Measurements from ENCODE around the gene FNDC10. TPM values are rescaled to one million over a fixed set of nuclear protein-coding genes. Genes with fewer than 3 reads are reported as not detected.
A peak's percentile ranks its signal among the peaks of the same experiment; 100 is the strongest.

FNDC10 gene
- total RNA-seq, 1 donor from 2014 or later: 2.5 TPM

DNA sequence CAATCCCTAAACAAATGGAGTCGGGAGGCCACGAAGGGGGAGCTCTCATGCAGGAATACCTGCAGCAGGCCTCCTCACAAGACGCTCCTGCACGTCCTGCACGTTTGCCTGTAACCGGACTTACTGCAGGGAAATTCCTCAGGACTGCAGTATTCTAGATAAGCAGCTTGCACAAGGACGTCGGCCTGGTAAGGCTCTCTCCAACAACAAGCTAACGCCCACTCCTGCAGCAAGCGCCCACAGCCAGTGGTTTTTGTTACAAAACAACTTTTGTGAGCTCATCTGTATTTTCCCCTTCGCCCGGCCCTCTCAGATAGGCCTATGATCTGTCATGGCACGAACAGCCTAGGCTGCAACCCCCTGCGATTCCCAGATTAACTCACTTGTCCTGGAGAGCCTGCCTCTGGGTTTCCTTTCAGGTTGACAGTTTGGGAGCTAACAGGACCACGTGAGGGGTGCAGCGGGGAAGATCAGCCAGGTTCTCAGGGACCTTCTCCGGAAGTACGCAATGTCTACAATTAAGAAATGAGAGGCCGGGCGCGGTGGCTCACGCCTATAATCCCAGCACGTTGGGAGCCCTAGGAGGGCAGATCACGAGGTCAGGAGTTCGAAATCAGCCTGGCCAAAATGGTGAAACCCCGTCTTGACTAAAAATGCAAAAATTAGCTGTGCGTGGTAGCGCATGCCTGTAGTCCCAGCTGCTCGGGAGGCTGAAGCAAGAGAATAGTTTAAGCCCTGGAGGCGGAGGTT is 14.4 kb upstream of the FNDC10 start:
- Mint-ChIP-seq H3K4me3 (peak overlapping the region; percentile 95), H3K9me3 (no peaks in the 10 kb centered on the region), H3K4me1 (peaks cover 26% of the 10 kb centered on the region), H3K27me3 (ENCODE audit: insufficient read depth, low read depth) (peaks cover 2% of the 10 kb centered on the region), H3K27ac (peak overlapping the region; percentile 86), H3K36me3 (peaks cover 8% of the 10 kb centered on the region)
- TF ChIP-seq EZH2phosphoT487 (IDR thresholded peaks at IDR 0.05): no peak
- TF ChIP-seq EZH2 (IDR thresholded peaks at IDR 0.05): no peak
- TF ChIP-seq, protein P1, sequence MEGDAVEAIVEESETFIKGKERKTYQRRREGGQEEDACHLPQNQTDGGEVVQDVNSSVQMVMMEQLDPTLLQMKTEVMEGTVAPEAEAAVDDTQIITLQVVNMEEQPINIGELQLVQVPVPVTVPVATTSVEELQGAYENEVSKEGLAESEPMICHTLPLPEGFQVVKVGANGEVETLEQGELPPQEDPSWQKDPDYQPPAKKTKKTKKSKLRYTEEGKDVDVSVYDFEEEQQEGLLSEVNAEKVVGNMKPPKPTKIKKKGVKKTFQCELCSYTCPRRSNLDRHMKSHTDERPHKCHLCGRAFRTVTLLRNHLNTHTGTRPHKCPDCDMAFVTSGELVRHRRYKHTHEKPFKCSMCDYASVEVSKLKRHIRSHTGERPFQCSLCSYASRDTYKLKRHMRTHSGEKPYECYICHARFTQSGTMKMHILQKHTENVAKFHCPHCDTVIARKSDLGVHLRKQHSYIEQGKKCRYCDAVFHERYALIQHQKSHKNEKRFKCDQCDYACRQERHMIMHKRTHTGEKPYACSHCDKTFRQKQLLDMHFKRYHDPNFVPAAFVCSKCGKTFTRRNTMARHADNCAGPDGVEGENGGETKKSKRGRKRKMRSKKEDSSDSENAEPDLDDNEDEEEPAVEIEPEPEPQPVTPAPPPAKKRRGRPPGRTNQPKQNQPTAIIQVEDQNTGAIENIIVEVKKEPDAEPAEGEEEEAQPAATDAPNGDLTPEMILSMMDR (IDR thresholded peaks at IDR 0.05): no peak
- H3K9me3 ChIP-seq (ENCODE audit: low read depth): no peaks in the 10 kb centered on the region
- peaks cover 30% of the 10 kb centered on the region for H3K79me2 ChIP-seq (ENCODE audit: low read depth)
- H3K4me2 ChIP-seq: peak overlapping the region; percentile 81
- no peaks in the 10 kb centered on the region for H3K36me3 ChIP-seq
- H3K4me1 ChIP-seq: peaks cover 11% of the 10 kb centered on the region
- H3F3A ChIP-seq (ENCODE audit: low read depth): peaks cover 19% of the 10 kb centered on the region
- no peak overlapping the region for H2AFZ ChIP-seq (replicated peaks)
- no peak for DNase-seq (ENCODE audit: low spot score)
- H4K20me1 ChIP-seq (ENCODE audit: low read depth): peaks cover 37% of the 10 kb centered on the region
- H3K27me3 ChIP-seq: no peaks in the 10 kb centered on the region
- H3K9ac ChIP-seq: peak overlapping the region; percentile 0
- no peak overlapping the region for H3K27ac ChIP-seq
- peak overlapping the region; percentile 92 for H3K4me3 ChIP-seq

DNA sequence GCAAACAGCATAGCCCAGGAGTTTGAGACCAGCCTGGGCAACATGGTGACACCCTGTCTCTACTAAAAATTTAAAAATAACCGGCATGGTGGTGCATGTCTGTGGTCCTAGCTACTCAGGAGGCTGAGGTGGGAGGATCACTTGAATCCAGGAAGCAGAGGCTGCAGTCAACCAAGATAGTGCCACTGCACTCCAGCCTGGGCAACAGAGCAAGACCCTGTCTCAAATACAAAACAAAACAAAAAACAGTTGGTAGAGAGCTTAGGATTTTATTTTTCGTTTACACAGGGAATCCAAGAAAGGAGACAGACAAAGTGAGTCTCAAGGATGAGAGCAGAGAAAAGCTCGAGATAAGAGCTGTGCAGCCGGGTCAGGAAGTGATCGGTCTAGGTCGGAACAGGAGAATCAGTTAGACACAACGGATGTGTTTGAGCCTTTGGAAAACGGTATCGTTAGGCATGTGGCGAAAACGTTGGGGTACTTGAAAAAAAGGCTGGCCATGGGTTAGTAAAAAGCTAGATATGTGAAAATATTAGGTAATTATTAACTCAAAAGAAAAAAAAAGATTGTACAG is 13.7 kb upstream of the FNDC10 start:
- Histone ChIP-seq H3K4me2 (peak overlapping the region; percentile 81), H2AFZ (replicated peaks) (no peak overlapping the region), H3K79me2 (ENCODE audit: low read depth) (peaks cover 30% of the 10 kb centered on the region), H3K36me3 (no peaks in the 10 kb centered on the region), H3K9ac (no peak overlapping the region), H3K27me3 (no peaks in the 10 kb centered on the region), H3K9me3 (ENCODE audit: low read depth) (no peaks in the 10 kb centered on the region), H4K20me1 (ENCODE audit: low read depth) (peaks cover 37% of the 10 kb centered on the region), H3K4me1 (peaks cover 11% of the 10 kb centered on the region), H3K4me3 (peak overlapping the region; percentile 92), H3K27ac (no peak overlapping the region), H3F3A (ENCODE audit: low read depth) (peaks cover 19% of the 10 kb centered on the region)
- H3K27me3 Mint-ChIP-seq (ENCODE audit: insufficient read depth, low read depth): peaks cover 2% of the 10 kb centered on the region
- DNase-seq (ENCODE audit: low spot score): no peak
- H3K4me3 Mint-ChIP-seq: peak overlapping the region; percentile 95
- H3K36me3 Mint-ChIP-seq: peaks cover 8% of the 10 kb centered on the region
- H3K4me1 Mint-ChIP-seq: peaks cover 26% of the 10 kb centered on the region
- no peak for TF ChIP-seq EZH2 (IDR thresholded peaks at IDR 0.05)
- no peak for TF ChIP-seq EZH2phosphoT487 (IDR thresholded peaks at IDR 0.05)
- TF ChIP-seq, protein P1 (IDR thresholded peaks at IDR 0.05): no peak
- no peak overlapping the region for H3K27ac Mint-ChIP-seq
- H3K9me3 Mint-ChIP-seq: no peaks in the 10 kb centered on the region

DNA sequence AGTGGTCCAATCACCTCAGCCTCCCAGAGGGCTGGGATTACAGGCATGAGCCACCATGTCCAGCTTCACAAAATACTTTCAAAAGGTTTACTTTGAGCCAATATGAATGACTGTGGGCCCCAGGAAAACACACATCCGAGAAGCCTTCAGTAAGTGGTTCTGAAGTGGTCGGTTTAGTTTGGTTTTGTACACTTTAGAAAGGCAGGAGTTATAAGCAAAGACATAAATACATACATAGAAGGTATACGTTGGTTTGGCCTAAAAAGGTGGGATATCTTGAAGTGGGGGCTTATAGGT is 12.1 kb upstream of the FNDC10 start:
- no peaks in the 10 kb centered on the region for H3K27me3 ChIP-seq
- H3K4me1 ChIP-seq: peaks cover 11% of the 10 kb centered on the region
- TF ChIP-seq, protein P1 (IDR thresholded peaks at IDR 0.05): no peak
- no peak for TF ChIP-seq EZH2 (IDR thresholded peaks at IDR 0.05)
- TF ChIP-seq EZH2phosphoT487 (IDR thresholded peaks at IDR 0.05): no peak
- Mint-ChIP-seq H3K4me1 (peaks cover 21% of the 10 kb centered on the region), H3K9me3 (no peaks in the 10 kb centered on the region), H3K27ac (peak overlapping the region; percentile 37), H3K27me3 (ENCODE audit: insufficient read depth, low read depth) (peaks cover 2% of the 10 kb centered on the region), H3K4me3 (no peak overlapping the region), H3K36me3 (peaks cover 6% of the 10 kb centered on the region)
- peaks cover 28% of the 10 kb centered on the region for H3K79me2 ChIP-seq (ENCODE audit: low read depth)
- H3K4me3 ChIP-seq: no peak overlapping the region
- H3K4me2 ChIP-seq: no peak overlapping the region
- peaks cover 19% of the 10 kb centered on the region for H3F3A ChIP-seq (ENCODE audit: low read depth)
- H4K20me1 ChIP-seq (ENCODE audit: low read depth): peaks cover 28% of the 10 kb centered on the region
- no peak overlapping the region for H3K27ac ChIP-seq
- H3K36me3 ChIP-seq: no peaks in the 10 kb centered on the region
- no peak overlapping the region for H3K9ac ChIP-seq
- no peaks in the 10 kb centered on the region for H3K9me3 ChIP-seq (ENCODE audit: low read depth)
- no peak for DNase-seq (ENCODE audit: low spot score)
- no peak overlapping the region for H2AFZ ChIP-seq (replicated peaks)

Data from neural progenitor cell (in vitro differentiated cells).